SU-DHL-6 (cell line): ENCODE measurements around the gene UNC5C.

ENCODE experiments used
- H2AFZ ChIP-seq: fragments of 200-600 bp; sonication (generic); 2 replicates; pipeline ENCODE4 v1.6.1; 2014; ENCODE audit warnings: low read depth, mild to moderate bottlenecking, moderate library complexity, mixed read lengths, antibody characterized with exemption, low read length; ENCODE audit not compliant: severe bottlenecking
- H3F3A ChIP-seq: fragments of 200-600 bp; shearing (Covaris generic); 2 replicates; pipeline ENCODE4 v1.6.0; 2016; ENCODE audit warnings: antibody characterized with exemption, mild to moderate bottlenecking; ENCODE audit not compliant: insufficient read depth
- H3K27ac ChIP-seq: fragments of 200-600 bp; sonication (generic); 2 replicates; pipeline ENCODE4 v1.5.1; 2016; ENCODE audit warnings: low read depth, mild to moderate bottlenecking, low read length, moderate library complexity, mixed read lengths
- H3K27me3 ChIP-seq: fragments of 200-600 bp; sonication (generic), shearing (Covaris generic); 2 replicates; pipeline ENCODE4 v1.6.0; 2014; ENCODE audit warnings: mild to moderate bottlenecking, low read length
- H3K36me3 ChIP-seq: fragments of 200-600 bp; sonication (generic); 2 replicates; pipeline ENCODE4 v1.6.1; 2014; ENCODE audit warnings: mild to moderate bottlenecking, low read length, mixed read lengths
- H3K4me2 ChIP-seq: fragments of 300-600, 200-600 bp; shearing (Covaris generic), sonication (generic); 2 replicates; pipeline ENCODE4 v1.6.0; 2014; ENCODE audit warnings: low read length, low read depth, mild to moderate bottlenecking; ENCODE audit not compliant: poor library complexity, severe bottlenecking
- H3K4me3 ChIP-seq: fragments of 200-600 bp; sonication (generic); 2 replicates; pipeline ENCODE4 v1.5.1; 2014; ENCODE audit warnings: antibody characterized with exemption, low read length, mild to moderate bottlenecking, mixed read lengths; ENCODE audit not compliant: insufficient read depth, poor library complexity, severe bottlenecking
- H3K79me2 ChIP-seq: fragments of 200-600 bp; sonication (generic); 2 replicates; pipeline ENCODE4 v1.6.1; 2014; ENCODE audit warnings: mild to moderate bottlenecking, low read length, moderate library complexity; ENCODE audit not compliant: insufficient read depth
- H3K9ac ChIP-seq: fragments of 200-600 bp; sonication (generic); 2 replicates; pipeline ENCODE4 v1.7.0; 2014; ENCODE audit warnings: mild to moderate bottlenecking, low read length
- H3K9me2 ChIP-seq: fragments of 200-600 bp; sonication (generic); replicated peaks from 2 replicates; pipeline ENCODE4 v1.6.1; 2014; ENCODE audit warnings: low read length; ENCODE audit not compliant: insufficient read depth
- H3K9me3 ChIP-seq: fragments of 200-600 bp; sonication (generic); 2 replicates; pipeline ENCODE4 v1.6.1; 2014; ENCODE audit warnings: low read length, mixed read lengths; ENCODE audit not compliant: insufficient read depth
- H4K20me1 ChIP-seq: fragments of 200-600 bp; sonication (generic); 2 replicates; pipeline ENCODE4 v1.6.1; 2014; ENCODE audit warnings: low read depth, mild to moderate bottlenecking, antibody characterized with exemption, low read length, moderate library complexity, mixed read lengths
- CTCF ChIP-seq: fragments of 200-600 bp; sonication (generic); IDR thresholded peaks from one replicate; pipeline ENCODE4 v1.5.1; 2017; ENCODE audit warnings: antibody characterized with exemption, mild to moderate bottlenecking, low read length, moderate library complexity; ENCODE audit not compliant: insufficient read depth, poor library complexity, severe bottlenecking
- EZH2phosphoT487 ChIP-seq: fragments of 200-600 bp; sonication (generic), shearing (Covaris generic); conservative IDR thresholded peaks from 2 replicates; pipeline ENCODE4 v1.6.1; 2018; ENCODE audit warnings: mild to moderate bottlenecking, antibody characterized with exemption, low read length, moderate library complexity, mixed read lengths

UNC5C gene

GRCh38 chr4:95522682-95523530 is 25.9 kb downstream of the UNC5C start:
- no peak overlapping the region for H2AFZ ChIP-seq
- H3K36me3 ChIP-seq: no peaks in the 10 kb centered on the region
- no peak overlapping the region for H3K4me2 ChIP-seq
- no peaks in the 10 kb centered on the region for H4K20me1 ChIP-seq
- H3K9me2 ChIP-seq: no peaks in the 10 kb centered on the region
- H3K79me2 ChIP-seq: no peaks in the 10 kb centered on the region
- H3F3A ChIP-seq: no peaks in the 10 kb centered on the region
- no peak for TF ChIP-seq EZH2phosphoT487
- no peak for TF ChIP-seq CTCF
- H3K27me3 ChIP-seq: no peaks in the 10 kb centered on the region
- H3K9me3 ChIP-seq: no peaks in the 10 kb centered on the region
- H3K27ac ChIP-seq: no peak overlapping the region
- H3K9ac ChIP-seq: no peak overlapping the region
- no peak overlapping the region for H3K4me3 ChIP-seq

GRCh38 chr4:95517576-95518345 is 31.0 kb downstream of the UNC5C start:
- Histone ChIP-seq H3K27ac (no peak overlapping the region), H2AFZ (no peak overlapping the region), H3K79me2 (no peaks in the 10 kb centered on the region), H4K20me1 (no peaks in the 10 kb centered on the region), H3K4me3 (no peak overlapping the region), H3K4me2 (no peak overlapping the region), H3F3A (no peaks in the 10 kb centered on the region), H3K27me3 (no peaks in the 10 kb centered on the region), H3K36me3 (no peaks in the 10 kb centered on the region), H3K9me3 (no peaks in the 10 kb centered on the region), H3K9me2 (no peaks in the 10 kb centered on the region), H3K9ac (no peak overlapping the region)
- TF ChIP-seq EZH2phosphoT487 (no peak), CTCF (no peak)

- no peaks in the 10 kb centered on the region for H3K79me2 ChIP-seq
- no peaks in the 10 kb centered on the region for H4K20me1 ChIP-seq
- H3K4me2 ChIP-seq: no peak overlapping the region
- no peaks in the 10 kb centered on the region for H3K36me3 ChIP-seq
- no peaks in the 10 kb centered on the region for H3F3A ChIP-seq
- no peaks in the 10 kb centered on the region for H3K27me3 ChIP-seq
- no peak overlapping the region for H3K27ac ChIP-seq
- H3K9me2 ChIP-seq: no peaks in the 10 kb centered on the region
- no peaks in the 10 kb centered on the region for H3K9me3 ChIP-seq
- H3K4me3 ChIP-seq: no peak overlapping the region
- no peak for TF ChIP-seq EZH2phosphoT487
- no peak overlapping the region for H2AFZ ChIP-seq
- H3K9ac ChIP-seq: no peak overlapping the region
These were observed 32.2 kb downstream of the UNC5C start for GRCh38 chr4:95516528-95517017.
